Esophagus muscularis mucosa (tissue), 3 donors: Measurements from ENCODE around the gene ST3GAL2.

Source experiments
- POLR2AphosphoS5 ChIP-seq, 2 donors: sonication (generic); formaldehyde crosslinking; IDR thresholded peaks; one replicate each; pipeline ENCODE4 v1.6.1; 2017; ENCODE audit warnings: antibody characterized with exemption in 2 of 2
- TF ChIP-seq, protein P1 (sequence below), 3 experiments: fragments of 200-600 bp in 2 of 3; fragments of 450-650 bp in 1 of 3; sonication (generic) in 2 of 3; IDR thresholded peaks; one replicate each; pipeline ENCODE4 v1.5.1; 2017 to 2019; ENCODE audit warnings: antibody characterized with exemption in 3 of 3, mild to moderate bottlenecking in 2 of 3, moderate library complexity in 1 of 3

DNA sequence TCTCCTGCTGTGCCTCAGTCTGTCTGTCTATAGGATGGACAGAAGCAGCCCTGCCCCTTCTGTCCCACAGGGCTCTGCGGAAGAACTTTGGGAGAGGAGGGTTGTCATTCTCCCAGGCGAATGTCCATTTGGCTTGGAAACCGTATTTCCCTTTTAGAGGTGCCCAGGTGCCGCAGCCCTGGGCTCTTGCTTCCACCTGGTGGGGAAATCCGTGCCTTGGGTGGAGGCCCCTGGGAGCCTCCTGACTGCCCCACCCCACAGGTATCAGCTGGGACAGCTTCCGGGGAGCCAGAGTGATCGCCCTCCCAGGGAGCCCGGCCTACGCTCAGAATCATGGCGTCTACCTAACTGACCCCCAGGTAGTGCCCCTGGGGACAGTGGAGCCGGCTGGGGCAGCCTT, 28.2 kb upstream of the ST3GAL2 start:
- TF ChIP-seq POLR2AphosphoS5 (IDR thresholded peaks at IDR 0.05): no peak
- TF ChIP-seq, protein P1, sequence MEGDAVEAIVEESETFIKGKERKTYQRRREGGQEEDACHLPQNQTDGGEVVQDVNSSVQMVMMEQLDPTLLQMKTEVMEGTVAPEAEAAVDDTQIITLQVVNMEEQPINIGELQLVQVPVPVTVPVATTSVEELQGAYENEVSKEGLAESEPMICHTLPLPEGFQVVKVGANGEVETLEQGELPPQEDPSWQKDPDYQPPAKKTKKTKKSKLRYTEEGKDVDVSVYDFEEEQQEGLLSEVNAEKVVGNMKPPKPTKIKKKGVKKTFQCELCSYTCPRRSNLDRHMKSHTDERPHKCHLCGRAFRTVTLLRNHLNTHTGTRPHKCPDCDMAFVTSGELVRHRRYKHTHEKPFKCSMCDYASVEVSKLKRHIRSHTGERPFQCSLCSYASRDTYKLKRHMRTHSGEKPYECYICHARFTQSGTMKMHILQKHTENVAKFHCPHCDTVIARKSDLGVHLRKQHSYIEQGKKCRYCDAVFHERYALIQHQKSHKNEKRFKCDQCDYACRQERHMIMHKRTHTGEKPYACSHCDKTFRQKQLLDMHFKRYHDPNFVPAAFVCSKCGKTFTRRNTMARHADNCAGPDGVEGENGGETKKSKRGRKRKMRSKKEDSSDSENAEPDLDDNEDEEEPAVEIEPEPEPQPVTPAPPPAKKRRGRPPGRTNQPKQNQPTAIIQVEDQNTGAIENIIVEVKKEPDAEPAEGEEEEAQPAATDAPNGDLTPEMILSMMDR (IDR thresholded peaks at IDR 0.05): no peak
